Testis (tissue), 3 donors: Measurements from ENCODE around the gene SAMD4A. TPM values are rescaled to one million over a fixed set of nuclear protein-coding genes. Genes with fewer than 3 reads are reported as not detected.

ENCODE experiments used
- DNase-seq: peaks from one replicate; pipeline ENCODE4 v3.0.0-alpha.2; 2019
- H3K27ac ChIP-seq, 2 donors: fragments of 200-600 bp; sonication (generic); one replicate each; pipeline ENCODE4 v1.5.1; 2019
- H3K27me3 ChIP-seq: fragments of 200-600 bp; sonication (generic); one replicate; pipeline ENCODE4 v1.5.1; 2019
- H3K36me3 ChIP-seq: fragments of 200-600 bp; sonication (generic); one replicate; pipeline ENCODE4 v1.5.1; 2017; ENCODE audit warnings: low read depth; ENCODE audit errors: missing control alignments
- H3K4me1 ChIP-seq: fragments of 200-600 bp; sonication (generic); one replicate; pipeline ENCODE4 v1.5.1; 2019
- H3K4me3 ChIP-seq, 2 donors: fragments of 200-600 bp; sonication (generic); one replicate each; pipeline ENCODE4 v1.5.1; 2017 to 2019
- H3K9me3 ChIP-seq: fragments of 200-600 bp; sonication (generic); one replicate; pipeline ENCODE4 v1.5.1; 2017
- CTCF ChIP-seq, 3 experiments: fragments of 450-650 bp in 2 of 3; fragments of 200-600 bp in 1 of 3; sonication (generic) in 1 of 3; IDR thresholded peaks; one replicate each; pipeline ENCODE4 v1.5.1; 2016 to 2019; ENCODE audit warnings: antibody characterized with exemption in 3 of 3, mild to moderate bottlenecking in 2 of 3, moderate library complexity in 1 of 3
- POLR2A ChIP-seq: fragments of 450-650 bp; IDR thresholded peaks from one replicate; pipeline ENCODE4 v1.6.1; 2017; ENCODE audit warnings: antibody characterized with exemption, mild to moderate bottlenecking, moderate library complexity
- WGBS, 2 donors: methylation state at CpG; one replicate each; pipeline ENCODE4 v1.1.5; 2018; 5-methylcytosine and 5-hydroxymethylcytosine counted together
- intact Hi-C: fragments of 100-400 bp; cut with DNase I; formaldehyde crosslinking; loops from one replicate; pipeline ENCODE4 v1.15.1; 2023; ENCODE audit warnings: low total_unique reads
- polyA plus RNA-seq: library from polyadenylated mRNA; stranded (reverse); fragments of 350-450 nt; fragmentation: Illumina TruSeq; extraction: RNeasy Lipid Tissue Mini Kit (QIAGEN cat#74804); gene quantifications from one replicate; pipeline ENCODE4 v1.2.3, GENCODE V29; 2014; ENCODE audit warnings: low read depth, low replicate concordance; ENCODE audit not compliant: insufficient read depth
- total RNA-seq, 2 donors: library from RNA; depleted of rRNA; stranded (reverse); fragments of >200 nt; gene quantifications; one replicate each; pipeline ENCODE4 v1.2.3, GENCODE V29; 2016

The SAMD4A gene
- total and polyA plus RNA-seq, 3 donors from 2014 or later, result 103 to 369 (median 259) TPM

DNA sequence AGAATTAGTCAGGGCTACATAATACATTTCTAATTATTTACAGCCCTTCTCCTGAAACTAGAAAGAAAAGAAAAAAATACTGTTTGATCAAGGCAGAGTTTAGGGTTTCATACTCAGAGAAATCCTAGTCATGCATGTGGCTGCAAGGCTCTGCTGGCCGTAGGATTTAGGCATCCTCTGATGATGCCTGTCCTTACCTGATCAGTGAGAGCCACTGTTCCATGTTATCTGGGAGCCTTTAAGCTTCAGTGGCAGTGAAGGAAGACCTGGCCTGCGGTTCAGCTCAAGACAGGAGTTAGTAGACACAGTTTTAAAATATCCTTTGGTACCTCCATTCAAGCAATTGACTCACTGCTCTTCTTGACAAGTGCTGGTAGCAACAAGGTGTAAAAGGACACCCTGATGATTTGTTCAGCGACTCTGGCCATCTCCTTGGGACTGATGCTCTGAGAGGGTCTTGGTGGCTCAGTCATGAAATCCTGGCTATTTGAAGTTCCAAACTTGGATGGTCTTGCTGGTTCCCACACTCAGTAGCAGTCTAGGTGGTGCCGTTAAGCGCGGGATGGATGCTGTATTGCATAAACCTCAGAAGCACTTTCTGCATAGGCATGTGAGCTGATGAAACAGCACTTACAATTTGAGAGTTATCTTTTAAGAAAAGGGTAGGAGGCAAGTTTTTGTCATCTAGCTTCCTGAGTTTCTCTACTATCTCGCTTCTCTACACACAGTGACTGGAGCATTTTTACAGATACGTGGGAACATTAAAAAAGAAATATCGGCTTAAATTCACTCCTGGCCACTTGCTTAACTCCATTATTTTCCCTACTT lies 162.0 kb downstream of the SAMD4A start:
- H3K27ac ChIP-seq, result no peak overlapping the region
- intact Hi-C loops, result no loop called here
- 95 to 99% methylated on average over 9 of the region's 9 CpGs for WGBS, 2 donors

DNA sequence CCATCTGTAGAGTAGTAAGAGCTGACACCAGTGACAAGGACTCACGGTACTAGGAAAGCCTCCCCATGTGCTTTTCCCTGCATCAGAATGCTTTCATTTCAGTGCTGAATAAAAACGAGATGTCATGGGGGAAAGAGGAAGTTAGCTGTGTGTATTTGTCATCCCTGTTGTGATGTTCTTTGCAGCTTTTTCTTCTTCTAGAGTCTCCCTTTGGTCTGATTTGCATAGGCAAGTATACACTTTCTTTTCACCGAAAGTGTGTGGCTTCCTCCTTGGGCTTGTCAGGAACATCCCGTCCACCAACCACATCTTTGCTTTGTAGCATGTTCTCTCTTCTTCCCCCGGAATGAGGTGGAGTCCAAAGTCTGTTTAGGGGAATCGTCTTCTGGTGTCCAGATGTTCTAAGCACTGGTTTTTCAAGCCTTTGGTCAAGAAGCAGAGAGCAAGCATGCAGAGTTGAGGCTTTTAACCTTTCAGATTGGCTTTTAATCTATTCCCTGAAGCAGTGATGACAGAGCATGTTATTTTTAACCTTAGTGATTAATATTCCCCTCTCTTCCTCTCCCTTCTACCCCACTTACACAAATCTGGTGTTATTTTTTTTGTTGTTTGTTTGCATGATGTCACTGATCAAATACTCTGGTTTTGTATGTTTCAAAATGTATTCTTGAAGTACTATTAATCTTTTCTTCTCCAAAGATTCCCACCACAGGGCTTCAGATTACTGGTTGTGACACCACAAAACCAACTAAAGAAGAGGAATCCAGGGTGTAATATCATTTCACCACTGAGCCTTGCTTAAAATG lies 163.4 kb downstream of the SAMD4A start:
- Histone ChIP-seq H3K27me3 (no peaks in the 10 kb centered on the region), H3K4me1 (no peaks in the 10 kb centered on the region), H3K4me3 (no peak overlapping the region), H3K9me3 (no peaks in the 10 kb centered on the region), H3K36me3 (no peaks in the 10 kb centered on the region), H3K27ac (peak overlapping the region in 1 of 2 donors; percentile 27)
- intact Hi-C loops, result no loop called here
- DNase-seq, result no peak
- WGBS, 2 donors, result 43 to 53% methylated on average over 6 of the region's 6 CpGs
- TF ChIP-seq POLR2A (no peak), CTCF (IDR thresholded peaks at IDR 0.05) (no peak)

More for the DNA sequence above, 162.0 kb downstream of the SAMD4A start:
- Histone ChIP-seq H3K4me3 (no peak overlapping the region), H3K36me3 (no peaks in the 10 kb centered on the region), H3K4me1 (no peaks in the 10 kb centered on the region), H3K9me3 (no peaks in the 10 kb centered on the region), H3K27me3 (no peaks in the 10 kb centered on the region)
- DNase-seq, result no peak
- TF ChIP-seq POLR2A (no peak), CTCF (IDR thresholded peaks at IDR 0.05) (no peak)

GRCh38 chr14:54734966-54735365 lies 168.0 kb downstream of the SAMD4A start:
- no peak overlapping the region for H3K4me3 ChIP-seq
- DNase-seq, result no peak
- H3K36me3 ChIP-seq, result no peaks in the 10 kb centered on the region
- WGBS, 2 donors, result 87 to 88% methylated on average over 6 of the region's 6 CpGs
- no peaks in the 10 kb centered on the region for H3K4me1 ChIP-seq
- intact Hi-C loops, result no loop called here
- no peaks in the 10 kb centered on the region for H3K27me3 ChIP-seq
- TF ChIP-seq CTCF (IDR thresholded peaks at IDR 0.05) (no peak), POLR2A (no peak)
- H3K27ac ChIP-seq, result no peak overlapping the region
- H3K9me3 ChIP-seq, result no peaks in the 10 kb centered on the region

GRCh38 chr14:54735424-54735823 lies 168.5 kb downstream of the SAMD4A start:
- no peak for DNase-seq
- no peak overlapping the region for H3K27ac ChIP-seq
- 77 to 80% methylated on average over 3 of the region's 3 CpGs for WGBS, 2 donors

More at GRCh38 chr14:54735424-54735823, 168.5 kb downstream of the SAMD4A start:
- no peak overlapping the region for H3K4me3 ChIP-seq
- no peaks in the 10 kb centered on the region for H3K9me3 ChIP-seq
- no peaks in the 10 kb centered on the region for H3K4me1 ChIP-seq
- intact Hi-C loops, result no loop called here
- TF ChIP-seq CTCF (IDR thresholded peaks at IDR 0.05), result no peak
- TF ChIP-seq POLR2A, result no peak
- no peaks in the 10 kb centered on the region for H3K27me3 ChIP-seq
- H3K36me3 ChIP-seq, result no peaks in the 10 kb centered on the region
